Measurements from ENCODE around the gene ADGRV1.

DNA sequence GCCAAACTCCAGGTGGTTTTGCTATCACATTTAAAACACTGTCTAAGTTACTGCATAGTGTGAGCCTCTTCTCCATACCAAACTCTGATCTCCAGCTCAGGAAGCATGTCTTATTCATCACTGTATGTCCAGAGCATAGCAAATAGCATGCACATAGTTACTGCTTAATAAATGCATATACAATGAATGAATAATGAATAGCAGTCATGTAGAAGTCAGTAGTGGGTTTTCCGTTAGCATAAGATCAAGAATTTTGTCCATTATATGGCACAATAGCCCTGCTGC is 495.1 kb downstream of the ADGRV1 start:
- TF ChIP-seq, protein P1, sequence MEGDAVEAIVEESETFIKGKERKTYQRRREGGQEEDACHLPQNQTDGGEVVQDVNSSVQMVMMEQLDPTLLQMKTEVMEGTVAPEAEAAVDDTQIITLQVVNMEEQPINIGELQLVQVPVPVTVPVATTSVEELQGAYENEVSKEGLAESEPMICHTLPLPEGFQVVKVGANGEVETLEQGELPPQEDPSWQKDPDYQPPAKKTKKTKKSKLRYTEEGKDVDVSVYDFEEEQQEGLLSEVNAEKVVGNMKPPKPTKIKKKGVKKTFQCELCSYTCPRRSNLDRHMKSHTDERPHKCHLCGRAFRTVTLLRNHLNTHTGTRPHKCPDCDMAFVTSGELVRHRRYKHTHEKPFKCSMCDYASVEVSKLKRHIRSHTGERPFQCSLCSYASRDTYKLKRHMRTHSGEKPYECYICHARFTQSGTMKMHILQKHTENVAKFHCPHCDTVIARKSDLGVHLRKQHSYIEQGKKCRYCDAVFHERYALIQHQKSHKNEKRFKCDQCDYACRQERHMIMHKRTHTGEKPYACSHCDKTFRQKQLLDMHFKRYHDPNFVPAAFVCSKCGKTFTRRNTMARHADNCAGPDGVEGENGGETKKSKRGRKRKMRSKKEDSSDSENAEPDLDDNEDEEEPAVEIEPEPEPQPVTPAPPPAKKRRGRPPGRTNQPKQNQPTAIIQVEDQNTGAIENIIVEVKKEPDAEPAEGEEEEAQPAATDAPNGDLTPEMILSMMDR (IDR thresholded peaks at IDR 0.05) = no peak
- no peak for TF ChIP-seq POLR2A (IDR thresholded peaks at IDR 0.05)

Measured in thyroid gland (tissue), 4 donors.